Measurements from ENCODE around the gene FGGY. TPM values are rescaled to one million over a fixed set of nuclear protein-coding genes. Genes with fewer than 3 reads are reported as not detected.

Gene FGGY
- total RNA-seq, 1 donor from 2014 or later, result 16.4 TPM

GRCh38 chr1:59695252-59695651 lies 398.4 kb downstream of the FGGY start:
- Mint-ChIP-seq H3K27me3 (ENCODE audit: low read depth) (no peaks in the 10 kb centered on the region), H3K27ac (ENCODE audit: unreplicated experiment) (no peak overlapping the region), H3K36me3 (ENCODE audit: low read depth) (peaks cover 6% of the 10 kb centered on the region), H3K4me1 (peaks cover 54% of the 10 kb centered on the region), H3K9me3 (peaks cover 3% of the 10 kb centered on the region), H3K4me3 (no peak overlapping the region)
- no peak for DNase-seq (ENCODE audit: low read depth, low spot score)
- TF ChIP-seq CTCF (conservative IDR thresholded peaks at IDR 0.05), result no peak

GRCh38 chr1:59696421-59697115 lies 399.7 kb downstream of the FGGY start:
- no peaks in the 10 kb centered on the region for H3K27me3 Mint-ChIP-seq (ENCODE audit: low read depth)
- H3K36me3 Mint-ChIP-seq (ENCODE audit: low read depth), result peaks cover 6% of the 10 kb centered on the region
- DNase-seq (ENCODE audit: low read depth, low spot score), result no peak
- H3K27ac Mint-ChIP-seq (ENCODE audit: unreplicated experiment), result peak overlapping the region; percentile 19
- TF ChIP-seq CTCF (conservative IDR thresholded peaks at IDR 0.05), result no peak
- peaks cover 3% of the 10 kb centered on the region for H3K9me3 Mint-ChIP-seq
- H3K4me3 Mint-ChIP-seq, result no peak overlapping the region
- peaks cover 49% of the 10 kb centered on the region for H3K4me1 Mint-ChIP-seq

GRCh38 chr1:59697150-59697800 lies 400.4 kb downstream of the FGGY start:
- peaks cover 42% of the 10 kb centered on the region for H3K4me1 Mint-ChIP-seq
- peaks cover 6% of the 10 kb centered on the region for H3K36me3 Mint-ChIP-seq (ENCODE audit: low read depth)
- H3K27ac Mint-ChIP-seq (ENCODE audit: unreplicated experiment), result peak overlapping the region; percentile 65

GRCh38 chr1:59698386-59698785 lies 401.5 kb downstream of the FGGY start:
- H3K27ac Mint-ChIP-seq (ENCODE audit: unreplicated experiment), result peak overlapping the region; percentile 6
- peaks cover 3% of the 10 kb centered on the region for H3K9me3 Mint-ChIP-seq
- peak overlapping the region; percentile 0 for H3K4me3 Mint-ChIP-seq
- H3K36me3 Mint-ChIP-seq (ENCODE audit: low read depth), result peaks cover 4% of the 10 kb centered on the region
- TF ChIP-seq CTCF (conservative IDR thresholded peaks at IDR 0.05), result no peak
- no peaks in the 10 kb centered on the region for H3K27me3 Mint-ChIP-seq (ENCODE audit: low read depth)
- peaks cover 33% of the 10 kb centered on the region for H3K4me1 Mint-ChIP-seq
- no peak for DNase-seq (ENCODE audit: low read depth, low spot score)

More at GRCh38 chr1:59697150-59697800, 400.4 kb downstream of the FGGY start:
- peaks cover 3% of the 10 kb centered on the region for H3K9me3 Mint-ChIP-seq
- H3K27me3 Mint-ChIP-seq (ENCODE audit: low read depth), result no peaks in the 10 kb centered on the region
- no peak overlapping the region for H3K4me3 Mint-ChIP-seq
- no peak for TF ChIP-seq CTCF (conservative IDR thresholded peaks at IDR 0.05)
- DNase-seq (ENCODE audit: low read depth, low spot score), result no peak

GRCh38 chr1:59699227-59699847 lies 402.4 kb downstream of the FGGY start:
- no peaks in the 10 kb centered on the region for H3K27me3 Mint-ChIP-seq (ENCODE audit: low read depth)
- H3K9me3 Mint-ChIP-seq, result peaks cover 3% of the 10 kb centered on the region
- TF ChIP-seq CTCF (conservative IDR thresholded peaks at IDR 0.05), result peak; percentile 96
- H3K4me3 Mint-ChIP-seq, result peak overlapping the region; percentile 8
- H3K36me3 Mint-ChIP-seq (ENCODE audit: low read depth), result peaks cover 2% of the 10 kb centered on the region
- H3K27ac Mint-ChIP-seq (ENCODE audit: unreplicated experiment), result no peak overlapping the region
- no peak for DNase-seq (ENCODE audit: low read depth, low spot score)
- H3K4me1 Mint-ChIP-seq, result peaks cover 37% of the 10 kb centered on the region

All from neural crest cell (in vitro differentiated cells).